Karpas-422 (cell line): ENCODE data around the gene PAX2. TPM values are rescaled to one million over a fixed set of nuclear protein-coding genes. Genes with fewer than 3 reads are reported as not detected.

Source experiments
- DNase-seq: peaks from one replicate; pipeline ENCODE4 v3.0.0-alpha.2; 2015
- H2AFZ ChIP-seq: fragments of 200-600 bp; sonication (generic); 2 replicates; pipeline ENCODE4 v1.6.1; 2014; ENCODE audit warnings: antibody characterized with exemption, low read length, mixed read lengths
- H3K27ac ChIP-seq: fragments of 200-600 bp; sonication (generic); 2 replicates; pipeline ENCODE4 v1.5.1; 2014; ENCODE audit warnings: mild to moderate bottlenecking, low read length, moderate library complexity
- H3K27me3 ChIP-seq: fragments of 200-600 bp; sonication (generic); 2 replicates; pipeline ENCODE4 v1.6.1; 2014; ENCODE audit warnings: low read length, mixed read lengths
- H3K36me3 ChIP-seq: fragments of 200-600 bp; sonication (generic); 2 replicates; pipeline ENCODE4 v1.6.1; 2014; ENCODE audit warnings: low read length, mixed read lengths; ENCODE audit not compliant: insufficient read depth
- H3K4me1 ChIP-seq: fragments of 200-600 bp; sonication (generic); 2 replicates; pipeline ENCODE4 v1.6.1; 2014; ENCODE audit warnings: mild to moderate bottlenecking, low read length, mixed read lengths
- H3K4me2 ChIP-seq: fragments of 200-600 bp; sonication (generic); 2 replicates; pipeline ENCODE4 v1.6.1; 2014; ENCODE audit warnings: low read length, low read depth, mild to moderate bottlenecking; ENCODE audit not compliant: poor library complexity, severe bottlenecking
- H3K4me3 ChIP-seq: fragments of 200-600 bp; sonication (generic); 2 replicates; pipeline ENCODE4 v1.5.1; 2014; ENCODE audit warnings: mild to moderate bottlenecking, antibody characterized with exemption, low read length, mixed read lengths
- H3K79me2 ChIP-seq: fragments of 200-600 bp; sonication (generic); 2 replicates; pipeline ENCODE4 v1.6.1; 2014; ENCODE audit warnings: mild to moderate bottlenecking, low read length, mixed read lengths
- H3K9ac ChIP-seq: fragments of 200-600 bp; sonication (generic); 2 replicates; pipeline ENCODE4 v1.6.0; 2014; ENCODE audit warnings: low read length
- H3K9me2 ChIP-seq: fragments of 200-600 bp; sonication (generic), shearing (Covaris generic); replicated peaks from 2 replicates; pipeline ENCODE4 v1.6.0; 2014; ENCODE audit warnings: mild to moderate bottlenecking, low read length, moderate library complexity; ENCODE audit not compliant: insufficient read depth
- H3K9me3 ChIP-seq: fragments of 300-700, 200-600 bp; sonication (generic); 2 replicates; pipeline ENCODE4 v1.6.1; 2014; ENCODE audit warnings: low read length, mixed read lengths
- H4K20me1 ChIP-seq: fragments of 200-600 bp; sonication (generic); 2 replicates; pipeline ENCODE4 v1.6.1; 2014; ENCODE audit warnings: mild to moderate bottlenecking, antibody characterized with exemption, low read length, low read depth; ENCODE audit not compliant: insufficient read depth
- total RNA-seq: library from RNA; depleted of rRNA; stranded (reverse); fragments of >200 nt; shearing (Covaris generic); gene quantifications from 2 replicates; pipeline ENCODE4 v1.2.3, GENCODE V29; 2014; ENCODE audit warnings: low replicate concordance

Gene PAX2
- total RNA-seq, 1 experiment from 2014 or later, result not detected

- H2AFZ ChIP-seq, result no peak overlapping the region
- H3K9me2 ChIP-seq, result no peaks in the 10 kb centered on the region
- H3K27me3 ChIP-seq, result no peaks in the 10 kb centered on the region
- H3K9me3 ChIP-seq, result no peaks in the 10 kb centered on the region
- no peak for DNase-seq
- H3K27ac ChIP-seq, result no peak overlapping the region
- no peaks in the 10 kb centered on the region for H4K20me1 ChIP-seq
- H3K36me3 ChIP-seq, result no peaks in the 10 kb centered on the region
- H3K4me1 ChIP-seq, result no peaks in the 10 kb centered on the region
- no peak overlapping the region for H3K4me3 ChIP-seq
- no peak overlapping the region for H3K4me2 ChIP-seq
- H3K79me2 ChIP-seq, result no peaks in the 10 kb centered on the region
- no peak overlapping the region for H3K9ac ChIP-seq
Observed at GRCh38 chr10:100747456-100748230, 2.3 kb downstream of the PAX2 start.

GRCh38 chr10:100748231-100749058, 3.1 kb downstream of the PAX2 start:
- Histone ChIP-seq H3K9ac (no peak overlapping the region), H3K9me3 (no peaks in the 10 kb centered on the region), H3K36me3 (no peaks in the 10 kb centered on the region), H3K79me2 (no peaks in the 10 kb centered on the region), H3K4me1 (no peaks in the 10 kb centered on the region), H4K20me1 (no peaks in the 10 kb centered on the region), H3K9me2 (no peaks in the 10 kb centered on the region), H2AFZ (no peak overlapping the region), H3K27ac (no peak overlapping the region), H3K4me2 (no peak overlapping the region), H3K27me3 (no peaks in the 10 kb centered on the region), H3K4me3 (no peak overlapping the region)
- no peak for DNase-seq

GRCh38 chr10:100749059-100749308, 3.6 kb downstream of the PAX2 start:
- DNase-seq, result no peak
- Histone ChIP-seq H3K9ac (no peak overlapping the region), H3K4me2 (no peak overlapping the region), H3K9me2 (no peaks in the 10 kb centered on the region), H3K4me3 (no peak overlapping the region), H4K20me1 (no peaks in the 10 kb centered on the region), H3K27me3 (no peaks in the 10 kb centered on the region), H3K9me3 (no peaks in the 10 kb centered on the region), H3K27ac (no peak overlapping the region), H3K4me1 (no peaks in the 10 kb centered on the region), H2AFZ (no peak overlapping the region), H3K36me3 (no peaks in the 10 kb centered on the region), H3K79me2 (no peaks in the 10 kb centered on the region)

- H3K4me1 ChIP-seq, result no peaks in the 10 kb centered on the region
- H3K27ac ChIP-seq, result no peak overlapping the region
- H3K4me2 ChIP-seq, result no peak overlapping the region
- H3K4me3 ChIP-seq, result no peak overlapping the region
- no peaks in the 10 kb centered on the region for H3K27me3 ChIP-seq
- no peaks in the 10 kb centered on the region for H4K20me1 ChIP-seq
- H3K9ac ChIP-seq, result no peak overlapping the region
- no peaks in the 10 kb centered on the region for H3K36me3 ChIP-seq
- H3K79me2 ChIP-seq, result no peaks in the 10 kb centered on the region
- H2AFZ ChIP-seq, result no peak overlapping the region
- H3K9me3 ChIP-seq, result no peaks in the 10 kb centered on the region
- DNase-seq, result no peak
- H3K9me2 ChIP-seq, result no peaks in the 10 kb centered on the region
Observed at GRCh38 chr10:100749309-100750217, 4.2 kb downstream of the PAX2 start.

- Histone ChIP-seq H3K4me2 (no peak overlapping the region), H3K4me3 (no peak overlapping the region), H2AFZ (no peak overlapping the region), H4K20me1 (no peaks in the 10 kb centered on the region), H3K9ac (no peak overlapping the region), H3K9me2 (no peaks in the 10 kb centered on the region), H3K9me3 (no peaks in the 10 kb centered on the region), H3K27me3 (no peaks in the 10 kb centered on the region), H3K79me2 (no peaks in the 10 kb centered on the region), H3K36me3 (no peaks in the 10 kb centered on the region), H3K27ac (no peak overlapping the region), H3K4me1 (no peaks in the 10 kb centered on the region)
- DNase-seq, result no peak
Observed at GRCh38 chr10:100750291-100751210, 5.2 kb downstream of the PAX2 start.

GRCh38 chr10:100751211-100751933, 6.0 kb downstream of the PAX2 start:
- DNase-seq, result no peak

GRCh38 chr10:100755821-100756220, 10.4 kb downstream of the PAX2 start:
- no peaks in the 10 kb centered on the region for H4K20me1 ChIP-seq
- H3K9me3 ChIP-seq, result no peaks in the 10 kb centered on the region
- H3K36me3 ChIP-seq, result no peaks in the 10 kb centered on the region
- DNase-seq, result no peak
- no peak overlapping the region for H3K4me3 ChIP-seq
- no peak overlapping the region for H2AFZ ChIP-seq
- H3K4me2 ChIP-seq, result no peak overlapping the region
- H3K27me3 ChIP-seq, result no peaks in the 10 kb centered on the region
- H3K4me1 ChIP-seq, result 0 out of 2 replicates have a peak, but pooled peaks cover 3% of the 10 kb centered on the region
- no peak overlapping the region for H3K27ac ChIP-seq
- no peaks in the 10 kb centered on the region for H3K79me2 ChIP-seq
- no peaks in the 10 kb centered on the region for H3K9me2 ChIP-seq
- H3K9ac ChIP-seq, result no peak overlapping the region

More at GRCh38 chr10:100751211-100751933, 6.0 kb downstream of the PAX2 start:
- Histone ChIP-seq H3K4me1 (no peaks in the 10 kb centered on the region), H3K4me2 (no peak overlapping the region), H3K36me3 (no peaks in the 10 kb centered on the region), H3K9me2 (no peaks in the 10 kb centered on the region), H4K20me1 (no peaks in the 10 kb centered on the region), H3K27me3 (no peaks in the 10 kb centered on the region), H3K9ac (no peak overlapping the region), H3K9me3 (no peaks in the 10 kb centered on the region), H3K27ac (no peak overlapping the region), H3K4me3 (no peak overlapping the region), H3K79me2 (no peaks in the 10 kb centered on the region), H2AFZ (no peak overlapping the region)
